Right atrium auricular region (tissue), 2 donors: Measurements from ENCODE around the gene ANKRD45. TPM values are rescaled to one million over a fixed set of nuclear protein-coding genes. Genes with fewer than 3 reads are reported as not detected.
"Not testable (repeated sequence)": the region's sequence is repeated elsewhere in the genome, so short reads cannot be mapped to it uniquely, and the experiment has no call there.

ENCODE experiments used
- DNase-seq: peaks from one replicate; pipeline ENCODE4 v3.0.0-alpha.2; 2019; ENCODE audit warnings: low spot score
- H3K27ac ChIP-seq, 2 donors: fragments of 200-600 bp; sonication (generic); 1 replicate in 1 of 2; 2 replicates in 1 of 2; pipeline ENCODE4 v1.5.1; 2016 to 2019
- H3K27me3 ChIP-seq, 2 donors: fragments of 200-600 bp; sonication (generic); one replicate each; pipeline versions ENCODE4 v1.5.1 to v1.6.0; 2017 to 2019
- H3K36me3 ChIP-seq: fragments of 200-600 bp; sonication (generic); one replicate; pipeline ENCODE4 v1.5.1; 2016
- H3K4me1 ChIP-seq, 2 donors: fragments of 200-600 bp; sonication (generic); one replicate each; pipeline versions ENCODE4 v1.5.1 to v1.6.0; 2017 to 2019
- H3K4me3 ChIP-seq, 2 donors: fragments of 200-600 bp; sonication (generic); 1 replicate in 1 of 2; 2 replicates in 1 of 2; pipeline ENCODE4 v1.5.1; 2017 to 2019; ENCODE audit warnings: mild to moderate bottlenecking in 1 of 2, moderate library complexity in 1 of 2
- H3K9me3 ChIP-seq, 2 donors: fragments of 200-600 bp; sonication (generic); one replicate each; pipeline ENCODE4 v1.5.1; 2019
- CTCF ChIP-seq, 2 donors: fragments of 200-600 bp; sonication (generic); IDR thresholded peaks; one replicate each; pipeline ENCODE4 v1.5.1; 2019; ENCODE audit warnings: antibody characterized with exemption in 2 of 2
- total RNA-seq, 2 donors: library from RNA; depleted of rRNA; stranded (reverse); fragments of >200 nt; gene quantifications; one replicate each; pipeline ENCODE4 v1.1.0, GENCODE V29; 2016

The ANKRD45 gene
- total RNA-seq, 2 donors from 2014 or later: 0.35 to 0.56 TPM

- Histone ChIP-seq H3K27ac (no peak overlapping the region), H3K4me1 (no peaks in the 10 kb centered on the region), H3K27me3 (no peaks in the 10 kb centered on the region), H3K36me3 (no peaks in the 10 kb centered on the region), H3K9me3 (no peaks in the 10 kb centered on the region), H3K4me3 (no peak overlapping the region)
- no peak for DNase-seq
- no peak for TF ChIP-seq CTCF (IDR thresholded peaks at IDR 0.05)
Observed at GRCh38 chr1:173708787-173709186, 39.1 kb upstream of the ANKRD45 start.

- H3K27me3 ChIP-seq: no peaks in the 10 kb centered on the region
- TF ChIP-seq CTCF (IDR thresholded peaks at IDR 0.05): no peak
- DNase-seq: no peak
- H3K4me3 ChIP-seq: no peak overlapping the region
- no peaks in the 10 kb centered on the region for H3K36me3 ChIP-seq
- H3K9me3 ChIP-seq: peaks cover 0 to 3% of the 10 kb centered on the region in 2 donors
- H3K4me1 ChIP-seq: no peaks in the 10 kb centered on the region
- no peak overlapping the region for H3K27ac ChIP-seq
Observed at GRCh38 chr1:173705117-173705516, 35.5 kb upstream of the ANKRD45 start.

GRCh38 chr1:173702736-173703135 lies 33.1 kb upstream of the ANKRD45 start:
- no peaks in the 10 kb centered on the region for H3K4me1 ChIP-seq
- no peaks in the 10 kb centered on the region for H3K36me3 ChIP-seq
- no peaks in the 10 kb centered on the region for H3K27me3 ChIP-seq
- no peak for DNase-seq
- TF ChIP-seq CTCF (IDR thresholded peaks at IDR 0.05): no peak
- H3K4me3 ChIP-seq: no peak overlapping the region
- no peak overlapping the region for H3K27ac ChIP-seq
- H3K9me3 ChIP-seq: peaks cover 0 to 3% of the 10 kb centered on the region in 2 donors

GRCh38 chr1:173701299-173701698 lies 31.6 kb upstream of the ANKRD45 start:
- H3K9me3 ChIP-seq, H3K4me1 ChIP-seq, H3K36me3 ChIP-seq, DNase-seq, H3K4me3 ChIP-seq, H3K27ac ChIP-seq, H3K27me3 ChIP-seq: not testable (repeated sequence)

GRCh38 chr1:173693238-173693637 lies 23.6 kb upstream of the ANKRD45 start:
- Histone ChIP-seq H3K27me3 (no peaks in the 10 kb centered on the region), H3K36me3 (no peaks in the 10 kb centered on the region), H3K9me3 (no peaks in the 10 kb centered on the region), H3K27ac (no peak overlapping the region), H3K4me3 (no peak overlapping the region), H3K4me1 (no peaks in the 10 kb centered on the region)
- no peak for DNase-seq
- no peak for TF ChIP-seq CTCF (IDR thresholded peaks at IDR 0.05)

GRCh38 chr1:173688300-173688699 lies 18.6 kb upstream of the ANKRD45 start:
- no peak overlapping the region for H3K4me3 ChIP-seq
- H3K27ac ChIP-seq: no peak overlapping the region
- H3K4me1 ChIP-seq: no peaks in the 10 kb centered on the region
- H3K36me3 ChIP-seq: no peaks in the 10 kb centered on the region
- no peak for DNase-seq
- TF ChIP-seq CTCF (IDR thresholded peaks at IDR 0.05): no peak
- no peaks in the 10 kb centered on the region for H3K9me3 ChIP-seq
- no peaks in the 10 kb centered on the region for H3K27me3 ChIP-seq

GRCh38 chr1:173685121-173685520 lies 15.5 kb upstream of the ANKRD45 start:
- not testable (repeated sequence) for H3K4me1 ChIP-seq, H3K27ac ChIP-seq, H3K4me3 ChIP-seq, H3K27me3 ChIP-seq, H3K9me3 ChIP-seq, H3K36me3 ChIP-seq, DNase-seq

- H3K27ac ChIP-seq, H3K9me3 ChIP-seq, H3K4me1 ChIP-seq, H3K27me3 ChIP-seq, DNase-seq, H3K36me3 ChIP-seq, H3K4me3 ChIP-seq: not testable (repeated sequence)
Observed at GRCh38 chr1:173683838-173684237, 14.2 kb upstream of the ANKRD45 start.
